GM18861 (cell line): ENCODE measurements around the gene DNAJC18.
A peak's percentile ranks its signal among the peaks of the same experiment; 100 is the strongest.
"Not testable (repeated sequence)": the region's sequence is repeated elsewhere in the genome, so short reads cannot be mapped to it uniquely, and the experiment has no call there.

Source experiments
- ATAC-seq: cut with Tn5 transposase; IDR thresholded peaks from one replicate; pipeline ENCODE4 v1.9.1; 2021; ENCODE audit not compliant: unreplicated experiment

The DNAJC18 gene

GRCh38 chr5:139430015-139430414 lies 9.3 kb downstream of the DNAJC18 start:
- no peak for ATAC-seq

DNA sequence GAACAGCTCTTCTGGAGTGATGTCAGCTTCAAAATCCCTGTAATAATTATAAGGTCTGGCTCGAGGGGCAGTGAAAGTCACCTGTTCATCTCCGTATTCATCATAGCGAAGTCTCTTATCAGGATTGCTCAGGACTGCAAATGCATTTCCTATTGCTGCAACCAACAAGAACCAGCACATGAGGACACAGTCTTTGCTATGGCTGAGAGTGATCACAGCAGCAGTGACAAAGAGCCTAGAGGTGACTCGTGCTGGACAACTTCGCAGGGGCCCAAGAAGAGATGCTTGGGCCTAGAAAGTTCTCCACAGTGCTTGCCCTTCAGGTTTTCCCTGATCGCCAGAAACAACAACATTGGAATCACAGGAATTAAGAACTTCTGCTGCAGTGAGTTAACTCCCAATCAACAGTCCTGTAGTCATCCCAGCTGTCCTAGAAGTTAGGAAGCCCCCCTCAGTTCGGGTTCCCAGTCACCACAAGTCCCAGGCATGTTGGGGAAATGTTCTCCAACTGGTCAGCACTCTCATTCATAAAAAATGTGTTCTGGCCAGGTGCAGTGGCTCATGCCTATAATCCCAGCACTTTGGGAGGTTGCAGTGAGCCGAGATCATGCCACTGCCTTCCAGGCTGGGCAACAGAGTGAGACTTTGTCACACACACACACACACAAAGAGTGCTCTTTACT lies 13.0 kb downstream of the DNAJC18 start:
- no peak for ATAC-seq

DNA sequence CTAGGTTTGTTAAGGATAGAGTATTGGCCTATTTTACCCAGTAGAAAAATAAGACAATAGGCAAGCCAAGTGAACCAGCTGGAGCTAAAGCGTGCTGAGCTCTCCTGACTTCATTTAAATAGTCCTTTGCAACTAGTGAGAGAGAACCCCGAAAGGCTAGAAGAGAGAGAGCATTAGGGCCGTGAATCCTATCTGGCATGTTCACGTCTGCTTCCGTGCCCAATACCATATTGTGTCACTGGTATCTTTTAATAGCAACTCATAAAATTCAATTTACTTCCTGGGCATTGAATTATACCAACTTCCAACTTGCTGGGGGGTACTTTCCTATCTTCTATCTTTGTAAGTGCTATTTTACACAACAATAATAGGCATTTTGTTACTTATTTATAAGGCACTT lies 13.8 kb downstream of the DNAJC18 start:
- ATAC-seq = no peak

DNA sequence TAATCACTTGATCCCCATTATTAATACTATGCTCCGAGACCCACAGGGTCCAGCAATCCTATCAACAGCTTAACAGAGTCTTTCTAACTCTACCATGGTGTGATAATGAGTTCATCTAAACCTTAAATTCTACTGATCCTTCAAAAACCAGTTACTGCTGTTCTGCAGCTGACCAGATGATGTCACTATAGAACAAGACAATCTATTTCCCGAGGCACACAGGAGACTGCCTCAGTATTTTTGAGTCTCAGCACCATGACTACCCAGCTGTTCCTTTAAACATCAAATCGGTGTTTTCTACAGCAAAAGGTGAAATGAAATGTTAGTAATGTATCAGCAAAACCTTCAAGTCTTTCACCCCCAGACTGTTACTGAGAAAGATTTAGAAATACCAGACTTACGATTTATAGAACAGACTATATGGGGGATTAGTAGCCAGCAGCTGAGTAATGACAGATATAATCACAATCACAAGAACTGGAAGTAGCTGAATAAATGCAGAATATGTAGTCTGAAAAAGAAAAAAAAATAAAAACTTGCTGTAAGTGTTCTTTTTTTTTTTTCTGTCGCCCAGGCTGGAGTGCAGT lies 16.9 kb downstream of the DNAJC18 start:
- ATAC-seq = peak; percentile 71

- no peak for ATAC-seq
Observed at GRCh38 chr5:139419226-139420192, 19.8 kb downstream of the DNAJC18 start.

- no peak for ATAC-seq
Observed at GRCh38 chr5:139418793-139419192, 20.5 kb downstream of the DNAJC18 start.

DNA sequence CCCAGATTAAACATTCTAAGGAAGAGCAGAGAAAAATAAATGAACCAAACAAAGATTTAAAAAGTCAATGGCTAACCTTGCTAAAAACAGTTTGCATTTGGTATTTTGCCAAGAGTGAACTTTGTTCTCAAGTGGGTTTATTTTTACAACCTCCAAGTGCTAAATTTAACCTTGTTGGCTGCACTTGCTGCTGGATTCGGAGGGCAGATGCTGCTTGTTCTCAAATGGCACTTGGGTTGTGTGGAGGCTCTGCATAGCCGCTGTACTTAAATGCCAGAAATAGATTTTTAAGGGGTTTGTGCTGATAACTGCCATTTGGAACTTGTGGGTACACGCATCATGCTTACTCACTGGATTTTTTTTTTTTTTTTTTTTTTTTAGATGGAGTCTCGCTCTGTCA lies 22.1 kb downstream of the DNAJC18 start:
- ATAC-seq = no peak

DNA sequence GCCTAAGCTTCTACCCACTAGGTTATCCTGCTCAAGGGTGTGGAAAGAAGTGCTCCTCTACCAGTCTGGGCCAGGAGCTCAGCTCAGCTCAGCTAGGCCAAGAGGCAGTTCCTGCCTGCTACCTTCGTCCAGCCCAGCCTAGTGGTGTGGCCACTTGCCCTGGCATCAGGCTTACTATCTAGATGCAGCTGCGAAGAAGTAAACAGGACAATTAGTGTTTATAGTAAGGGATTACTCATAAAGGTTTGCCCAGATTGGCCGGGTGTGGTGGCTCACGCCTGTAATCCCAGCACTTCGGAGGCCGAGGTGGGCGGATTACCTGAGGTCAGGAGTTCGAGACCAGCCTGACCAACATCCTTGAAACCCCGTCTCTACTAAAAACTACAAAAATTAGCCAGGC lies 22.7 kb downstream of the DNAJC18 start:
- no peak for ATAC-seq

- no peak for ATAC-seq
Observed at GRCh38 chr5:139415869-139416268, 23.5 kb downstream of the DNAJC18 start.

- no peak for ATAC-seq
Observed at GRCh38 chr5:139415221-139415861, 24.0 kb downstream of the DNAJC18 start.

DNA sequence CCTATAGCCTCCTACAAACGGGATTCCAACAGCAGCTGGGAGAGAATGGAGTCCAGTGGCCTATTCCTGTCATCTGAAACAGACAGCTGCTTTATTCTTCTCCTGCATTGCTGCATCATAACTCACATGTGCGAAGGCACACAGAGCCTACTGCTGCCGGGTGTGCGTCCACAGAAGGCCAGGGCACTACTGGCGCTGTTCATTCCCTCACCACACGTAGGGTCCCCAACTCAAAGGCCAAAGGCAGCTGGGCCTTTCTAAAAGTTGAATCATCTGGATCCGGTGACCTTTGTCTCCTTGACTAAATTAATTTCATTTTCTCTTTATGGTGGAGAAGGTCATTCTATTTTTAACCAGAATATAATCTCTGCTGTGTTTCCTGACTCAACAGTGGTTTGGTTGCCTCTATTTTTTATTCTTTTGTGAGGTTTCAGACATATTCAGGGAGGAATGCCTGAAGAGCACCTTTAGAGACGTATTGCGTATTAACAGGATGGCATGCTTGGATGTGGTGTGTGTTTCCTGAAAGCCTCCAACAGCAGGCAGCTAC lies 24.7 kb downstream of the DNAJC18 start:
- ATAC-seq = no peak

- ATAC-seq = no peak
Observed at GRCh38 chr5:139413963-139414362, 25.4 kb downstream of the DNAJC18 start.

DNA sequence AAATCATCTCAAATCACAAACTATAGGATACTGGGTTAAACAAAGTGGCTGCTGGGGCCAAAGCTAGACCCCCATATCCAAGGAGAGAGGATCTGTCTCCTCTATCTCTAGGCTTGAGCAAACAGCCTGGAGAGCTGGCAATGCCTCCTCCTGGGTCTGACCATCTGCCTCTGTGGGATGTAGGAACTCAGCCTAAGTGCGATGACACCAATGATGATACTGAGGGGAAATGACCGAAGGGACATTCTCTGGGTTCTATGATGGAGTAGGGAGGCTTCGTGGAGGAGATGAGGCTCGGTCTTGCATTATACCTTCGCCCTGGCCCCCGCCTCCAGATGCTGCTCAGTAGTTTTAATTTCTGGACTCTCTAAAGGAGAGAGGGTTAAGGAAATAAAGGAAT lies 26.2 kb downstream of the DNAJC18 start:
- no peak for ATAC-seq

- ATAC-seq = no peak
Observed at GRCh38 chr5:139410993-139411828, 28.1 kb downstream of the DNAJC18 start.

GRCh38 chr5:139410121-139410992 lies 29.0 kb downstream of the DNAJC18 start:
- no peak for ATAC-seq

GRCh38 chr5:139409116-139409515 lies 30.2 kb downstream of the DNAJC18 start:
- ATAC-seq = not testable (repeated sequence)

- no peak for ATAC-seq
Observed at GRCh38 chr5:139408191-139408590, 31.1 kb downstream of the DNAJC18 start.

DNA sequence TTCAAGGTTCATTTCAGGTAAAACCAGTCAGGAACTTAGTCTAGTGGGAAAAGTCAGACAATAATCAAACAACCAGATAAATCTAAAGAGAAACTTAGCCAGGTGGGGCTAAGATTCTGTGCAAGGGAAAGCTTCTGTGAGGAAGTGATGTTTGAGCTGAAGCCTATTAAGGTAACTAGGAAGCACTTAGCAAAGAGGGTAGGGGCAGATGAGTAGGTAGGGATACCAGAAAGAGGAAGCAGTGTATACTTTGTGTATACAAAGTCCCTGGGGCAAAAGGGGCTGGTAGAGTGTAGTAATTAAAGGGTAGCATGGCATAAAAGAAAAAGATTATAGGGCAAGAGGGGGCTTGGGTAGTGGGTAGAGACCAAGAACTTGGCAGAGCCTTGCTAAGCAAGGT lies 31.8 kb downstream of the DNAJC18 start:
- ATAC-seq = no peak

DNA sequence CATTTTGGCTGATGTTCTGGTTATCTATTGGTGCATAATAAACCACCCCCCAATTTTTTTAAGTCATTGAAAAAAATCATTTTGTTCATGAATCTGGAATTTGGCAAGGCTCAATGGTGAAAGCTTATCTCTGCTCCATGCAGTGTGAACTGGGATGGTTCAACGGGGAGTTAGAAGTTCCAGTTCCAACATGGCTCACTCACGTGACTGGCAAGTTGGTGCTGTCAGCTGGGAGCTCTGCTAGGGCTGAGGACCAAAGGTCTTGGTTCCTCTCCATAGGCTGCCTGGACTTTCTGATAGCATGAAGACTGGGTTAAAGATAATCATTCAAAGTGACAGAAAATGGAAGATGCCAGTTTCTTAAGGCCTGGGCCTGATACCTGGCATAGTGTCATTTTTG lies 32.4 kb downstream of the DNAJC18 start:
- no peak for ATAC-seq
